H1 (cell line): ENCODE results near the gene RAB5B. TPM values are rescaled to one million over a fixed set of nuclear protein-coding genes. Genes with fewer than 3 reads are reported as not detected.

ENCODE experiments used
- CHD7 ChIP-seq: fragments of 300-600 bp; sonication (generic); IDR thresholded peaks from 2 replicates; pipeline ENCODE4 v1.7.1; 2012; ENCODE audit warnings: low read length, moderate library complexity, mild to moderate bottlenecking, inconsistent platforms; ENCODE audit not compliant: insufficient replicate concordance
- KDM5A ChIP-seq: fragments of 200-600 bp; IDR thresholded peaks from 2 replicates; pipeline ENCODE4 v1.7.1; 2012; ENCODE audit warnings: mild to moderate bottlenecking, low read length, inconsistent platforms, mixed read lengths
- MAX ChIP-seq: IDR thresholded peaks from 2 replicates; pipeline ENCODE4 v1.6.1; 2012; ENCODE audit warnings: inconsistent platforms
- RAD21 ChIP-seq, 2 experiments: IDR thresholded peaks in 1 of 2; conservative IDR thresholded peaks in 1 of 2; 2 replicates each; pipeline ENCODE4 v1.6.1; 2011; ENCODE audit warnings: low read depth in 2 of 2, low read length in 2 of 2, improper control_type of control experiment in 1 of 2, inconsistent platforms in 1 of 2, mild to moderate bottlenecking in 1 of 2, moderate library complexity in 1 of 2
- SP1 ChIP-seq: IDR thresholded peaks from 2 replicates; pipeline ENCODE4 v1.6.1; 2011; ENCODE audit warnings: low read depth, low read length
- SP2 ChIP-seq: IDR thresholded peaks from 2 replicates; pipeline ENCODE4 v1.6.1; 2012; ENCODE audit warnings: mild to moderate bottlenecking, low read length, inconsistent platforms
- TBP ChIP-seq: IDR thresholded peaks from 2 replicates; pipeline ENCODE4 v1.6.1; 2011; ENCODE audit warnings: low read depth, low read length, improper control_type of control experiment
- ZNF274 ChIP-seq: IDR thresholded peaks from 2 replicates; pipeline ENCODE4 v1.7.0; 2012; ENCODE audit warnings: low read length, borderline replicate concordance; ENCODE audit errors: extremely low read depth
- polyA plus RNA-seq, 7 experiments: library from polyadenylated mRNA; depleted of rRNA in 3 of 7; stranded (reverse) in 5 of 7; unstranded in 2 of 7; fragments of >200 nt in 5 of 7; fragments of 200-250 nt in 2 of 7; gene quantifications; 1 replicate in 5 of 7; 2 replicates in 1 of 7; 4 replicates in 1 of 7; pipeline versions ENCODE4 v1.2.1 to v1.2.3, GENCODE V29; 2011 to 2013; ENCODE audit warnings: missing spikeins in 2 of 7, mixed read lengths in 2 of 7
- total RNA-seq: library from RNA; stranded (reverse); fragmentation: NEBNext Ultra II Directional; extraction: Animal tissue kit (Norgen Biotek cat#: 25700); gene quantifications from 2 replicates; pipeline ENCODE4 v1.2.1, GENCODE V29; 2021

RAB5B gene
- total and polyA plus RNA-seq, 2 of the 8 experiments (the other 6 are each of a cell fraction or from before 2014, with no cell fraction given) = 56.7 to 62.4 TPM

- TF ChIP-seq ZNF274 (no peak), RAD21 (IDR thresholded peaks at IDR 0.05 in 1 of 2, conservative IDR thresholded peaks at IDR 0.05 in 1 of 2; ENCODE audit: low read depth in 2 of 2, low read length in 2 of 2) (peak; percentile 23 to 35; a peak in 3 of 4 replicates), SP1 (no peak), KDM5A (peak; percentile 5), SP2 (no peak), CHD7 (no peak), TBP (peak; percentile 72), MAX (peak; percentile 66)
These were observed 46.9 kb upstream of the RAB5B start (continued) for GRCh38 chr12:55926738-55927587.
